Activated T-helper 1 cell treated with anti-CD3 and anti-CD28 coated beads, Interleukin-2, amount 50 U/mL, for 16 hours (primary cell): ENCODE data around the gene MYEOV.

Experiments
- DNase-seq, 2 donors: peaks; one replicate each; pipeline ENCODE4 v3.0.0-alpha.2; 2020; ENCODE audit warnings: low read depth in 1 of 2, low spot score in 1 of 2

The MYEOV gene

DNA sequence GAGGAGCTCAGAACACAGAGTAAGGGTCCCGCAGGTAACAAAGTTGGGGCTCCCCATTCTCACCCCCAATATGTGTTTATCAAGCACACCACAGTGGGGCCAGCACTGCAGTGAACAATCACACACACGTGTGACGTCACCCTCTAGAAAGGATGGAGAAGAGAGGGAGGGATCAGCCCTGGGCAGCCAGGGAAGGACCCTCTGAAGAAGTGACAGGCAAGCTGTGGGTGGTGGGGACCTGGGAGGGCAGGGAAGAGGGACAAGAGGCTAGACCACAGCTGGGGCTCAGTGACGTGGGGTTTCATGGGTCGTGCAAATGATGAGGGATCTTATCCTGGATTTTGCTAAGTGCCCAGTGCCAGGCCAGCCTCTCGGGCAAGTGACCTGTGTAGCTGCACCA, 28.7 kb upstream of the MYEOV start:
- no peak for DNase-seq

- DNase-seq, result no peak
These were observed 27.9 kb upstream of the MYEOV start for GRCh38 chr11:69265911-69266510.

- no peak for DNase-seq
These were observed 26.6 kb upstream of the MYEOV start for GRCh38 chr11:69267395-69267805.

DNA sequence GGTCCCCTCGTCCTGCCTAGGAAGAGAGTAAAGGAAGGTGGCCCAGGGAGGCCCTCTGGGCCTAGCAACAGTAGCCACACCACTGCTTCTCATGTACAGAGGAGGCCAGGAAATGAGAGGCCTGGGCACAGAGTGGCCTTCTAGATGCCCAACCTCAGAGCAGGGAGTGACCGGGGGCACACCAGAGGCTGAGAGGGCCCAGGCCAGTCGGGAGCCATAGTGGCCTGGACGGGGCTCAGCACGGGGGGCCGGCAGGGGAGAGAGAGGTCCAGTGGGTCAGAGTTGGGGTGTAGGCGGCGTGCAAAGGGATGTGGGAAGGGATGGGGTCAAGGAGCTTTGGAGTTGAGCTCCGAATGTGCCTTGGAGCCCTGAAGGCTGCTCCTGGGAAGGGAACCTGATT, 25.0 kb upstream of the MYEOV start:
- no peak for DNase-seq

DNA sequence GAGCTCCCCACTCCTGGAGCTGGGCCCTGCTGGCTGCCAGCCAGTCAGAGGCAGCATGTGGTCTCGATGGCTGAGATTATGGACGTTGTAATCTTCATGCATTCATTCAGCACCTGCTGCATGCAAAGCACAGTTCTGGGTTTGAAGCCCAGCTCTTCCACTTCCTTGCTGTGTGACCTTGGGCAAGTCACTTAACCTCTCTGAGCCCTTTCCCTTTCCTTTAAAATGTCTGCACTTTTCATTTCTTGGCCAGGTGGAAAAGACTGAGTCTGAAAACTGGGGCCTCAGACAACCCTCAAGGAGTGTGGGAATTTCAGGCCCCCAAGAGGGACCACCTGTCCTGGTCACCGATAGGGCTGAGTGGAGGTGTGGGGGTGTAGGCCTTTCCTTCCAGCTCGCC, 24.6 kb upstream of the MYEOV start:
- DNase-seq, result no peak

DNA sequence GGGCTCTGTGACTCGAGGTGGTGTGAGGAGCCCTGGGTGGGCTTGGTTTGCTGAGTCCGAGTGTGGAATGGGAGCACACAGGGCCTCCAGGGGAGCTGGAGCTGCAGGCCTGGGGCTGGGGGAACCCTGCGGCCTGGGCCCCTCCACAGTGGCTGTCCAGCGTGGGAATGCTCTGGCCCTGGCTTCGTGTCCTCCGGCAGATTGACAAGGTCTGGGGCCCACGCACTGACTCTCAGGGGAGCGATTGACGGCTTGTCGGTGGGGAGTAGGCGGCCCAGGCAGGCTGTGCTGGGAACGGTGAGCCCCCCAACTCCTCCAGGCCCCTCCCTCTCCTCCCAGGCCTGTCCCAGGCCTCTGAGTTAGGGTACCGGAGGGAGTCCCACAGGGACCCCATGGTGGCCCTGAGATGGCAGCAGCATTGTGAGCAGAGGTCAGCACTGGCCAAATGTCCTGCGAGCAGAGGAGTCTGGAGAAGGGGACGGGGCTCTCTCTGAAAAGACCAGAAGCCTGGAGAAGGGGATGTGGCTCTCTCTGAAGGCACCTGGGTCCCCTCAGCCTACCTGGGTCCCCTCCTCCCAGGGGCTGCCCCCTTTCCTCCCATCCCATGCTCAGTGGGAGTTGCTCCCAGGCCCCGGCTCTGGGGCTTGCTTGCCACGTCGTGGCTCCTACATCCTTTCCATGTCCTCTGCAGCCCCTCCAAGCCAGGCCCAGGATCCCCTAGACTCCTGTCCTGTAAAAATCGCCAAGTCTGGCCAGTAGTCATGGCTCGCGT, 23.8 kb upstream of the MYEOV start:
- DNase-seq, result no peak

DNA sequence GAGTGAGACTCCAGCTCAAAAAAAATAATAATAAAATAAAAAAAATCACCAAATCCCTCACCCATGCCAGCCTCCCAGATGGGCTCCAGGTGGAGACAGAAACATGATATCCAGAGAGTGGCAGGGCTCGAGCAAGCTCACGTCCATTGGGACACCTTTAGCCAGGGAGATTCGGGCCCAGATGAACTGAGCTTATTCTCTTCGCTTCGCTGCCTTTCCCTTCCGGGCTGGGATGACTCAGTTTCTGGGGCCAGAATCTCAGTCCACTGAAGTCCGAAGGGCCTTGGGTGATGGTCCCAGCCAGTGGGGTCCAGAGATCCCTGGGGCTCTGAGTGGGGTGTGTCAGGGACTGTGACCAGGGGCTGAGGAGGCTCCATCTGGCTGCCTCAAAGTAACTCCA, 23.0 kb upstream of the MYEOV start:
- no peak for DNase-seq

DNA sequence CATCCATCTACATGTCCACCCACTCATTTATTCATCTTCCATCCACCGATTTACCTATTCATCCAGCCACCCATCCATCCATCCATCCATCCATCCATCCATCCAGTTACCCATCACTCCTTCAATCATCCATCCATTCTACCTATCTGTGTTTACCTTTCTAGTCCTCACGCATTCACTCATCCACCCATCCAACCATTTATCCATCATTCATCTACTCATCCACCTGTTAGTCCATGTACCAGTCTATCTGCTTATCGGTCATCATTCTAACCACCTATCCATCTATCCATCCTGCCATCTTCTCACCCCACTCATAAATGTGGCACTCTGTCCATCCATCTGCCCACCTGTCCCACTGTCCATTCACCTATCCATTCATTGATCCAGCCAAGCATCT, 21.9 kb upstream of the MYEOV start:
- no peak for DNase-seq

- no peak for DNase-seq
These were observed 21.0 kb upstream of the MYEOV start for GRCh38 chr11:69272831-69273485.

DNA sequence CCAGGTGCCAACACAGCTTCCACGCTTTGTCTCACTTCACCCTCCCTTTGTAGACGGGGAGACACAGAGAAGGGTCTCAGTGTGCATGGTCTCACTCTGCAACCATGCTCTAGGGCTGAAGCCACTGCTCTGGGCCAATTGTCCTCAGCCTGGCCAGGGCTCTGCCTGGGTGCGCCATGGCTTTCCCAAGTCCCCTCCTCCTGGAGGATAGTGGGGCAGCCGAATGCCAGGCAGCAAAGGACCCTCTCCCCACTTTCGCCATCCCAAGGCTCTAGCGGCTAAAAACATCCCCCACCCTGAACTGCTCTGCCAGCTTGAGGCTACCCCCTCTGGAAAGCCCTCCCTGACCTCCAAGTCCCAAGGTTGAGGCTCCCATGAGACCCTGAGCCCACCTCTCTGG, 20.4 kb upstream of the MYEOV start:
- no peak for DNase-seq

DNA sequence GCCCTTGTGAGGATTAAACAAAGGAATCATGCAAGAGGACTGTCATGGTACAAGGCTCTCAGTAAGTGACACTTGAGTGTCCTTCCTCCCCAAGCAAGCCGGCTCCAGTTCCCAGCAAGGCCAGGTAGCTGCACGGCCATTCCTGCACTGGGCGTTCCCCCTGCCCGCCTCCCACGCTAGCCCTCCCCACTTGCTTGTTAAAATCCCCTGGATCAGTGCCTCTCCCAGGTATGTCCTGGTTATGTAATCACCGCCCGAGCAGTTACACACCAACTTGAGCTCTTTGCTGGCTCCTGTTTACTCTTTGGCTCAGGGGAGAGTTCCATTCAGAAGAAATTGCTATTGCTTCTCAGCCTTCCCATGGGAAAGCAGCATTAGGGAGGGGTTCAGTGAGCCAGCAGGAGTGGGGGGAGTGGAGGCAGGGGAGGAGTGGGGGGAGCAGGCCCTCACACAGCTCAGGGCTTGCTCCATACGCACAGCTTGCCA, 19.4 kb upstream of the MYEOV start:
- DNase-seq, result no peak

DNA sequence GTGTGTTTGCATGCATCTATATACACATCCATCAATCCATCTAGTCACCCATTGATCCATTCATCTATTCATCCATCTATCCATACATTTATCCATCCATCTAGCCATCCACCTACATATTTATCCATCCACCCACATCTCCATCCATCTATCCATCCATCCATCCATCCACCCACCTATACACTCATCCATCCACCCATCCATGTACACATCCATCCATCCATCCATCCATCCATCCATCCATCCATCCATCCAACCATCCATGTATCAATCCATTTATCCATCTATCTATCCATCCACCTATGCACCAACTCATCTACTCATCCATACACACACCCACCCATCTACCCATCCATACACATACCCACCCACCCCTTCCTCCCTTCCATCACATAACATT, 18.8 kb upstream of the MYEOV start:
- no peak for DNase-seq

DNA sequence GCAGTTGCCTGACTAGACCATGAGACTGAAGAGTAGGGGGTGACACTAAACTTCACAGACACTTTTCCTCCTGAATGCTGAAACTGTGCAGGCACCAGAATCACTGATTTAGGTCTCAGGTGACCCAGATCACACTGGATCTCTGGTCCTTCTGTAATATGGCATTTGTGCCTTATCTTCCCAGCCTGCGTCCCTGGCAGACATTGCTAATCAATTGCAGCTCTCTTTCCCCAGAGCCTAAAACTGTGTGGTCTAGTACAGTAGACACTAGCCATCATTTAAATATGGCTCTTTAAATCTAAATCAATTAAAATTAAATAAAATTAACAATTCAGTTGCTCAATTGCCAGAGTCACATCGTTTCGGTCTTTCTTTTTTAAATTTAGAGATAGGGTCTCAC, 17.8 kb upstream of the MYEOV start:
- DNase-seq, result no peak

DNA sequence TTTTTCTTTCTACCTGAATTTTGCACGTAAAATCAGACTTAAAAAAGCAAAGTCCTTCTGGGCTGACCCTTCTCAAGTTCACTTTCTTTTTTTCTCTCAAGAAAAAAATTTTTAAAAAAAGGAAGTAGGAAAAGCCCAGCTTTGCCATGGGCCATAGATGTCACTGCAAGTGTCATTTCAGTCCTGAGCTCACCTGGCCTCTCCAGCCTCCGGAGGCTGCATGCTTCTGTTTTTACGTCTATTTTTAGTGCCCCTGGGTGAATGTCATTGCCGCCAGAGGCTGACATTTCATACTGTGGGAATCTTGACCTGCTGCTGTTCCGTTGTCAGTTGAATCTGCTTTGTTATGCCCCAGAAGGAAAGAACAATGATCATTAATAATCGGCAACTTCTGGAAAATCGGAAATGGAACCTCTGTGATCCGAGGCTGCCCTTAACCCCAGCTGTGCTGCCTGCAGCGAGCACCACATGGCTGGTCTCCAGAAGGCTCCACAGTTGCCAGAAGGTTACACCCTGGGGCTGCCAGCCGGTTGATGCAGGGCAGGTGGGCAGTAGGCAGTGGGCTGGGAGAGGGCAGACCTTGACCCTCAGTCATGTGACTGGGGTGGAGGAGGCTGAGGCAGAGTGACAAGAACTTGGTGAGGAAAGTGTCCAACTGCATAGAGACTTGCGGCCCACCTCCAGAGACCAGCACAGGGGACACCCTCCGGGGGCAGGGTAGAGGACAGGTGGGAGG, 16.7 kb upstream of the MYEOV start:
- DNase-seq, result no peak

GRCh38 chr11:69278091-69278867, 15.7 kb upstream of the MYEOV start:
- DNase-seq, result no peak

DNA sequence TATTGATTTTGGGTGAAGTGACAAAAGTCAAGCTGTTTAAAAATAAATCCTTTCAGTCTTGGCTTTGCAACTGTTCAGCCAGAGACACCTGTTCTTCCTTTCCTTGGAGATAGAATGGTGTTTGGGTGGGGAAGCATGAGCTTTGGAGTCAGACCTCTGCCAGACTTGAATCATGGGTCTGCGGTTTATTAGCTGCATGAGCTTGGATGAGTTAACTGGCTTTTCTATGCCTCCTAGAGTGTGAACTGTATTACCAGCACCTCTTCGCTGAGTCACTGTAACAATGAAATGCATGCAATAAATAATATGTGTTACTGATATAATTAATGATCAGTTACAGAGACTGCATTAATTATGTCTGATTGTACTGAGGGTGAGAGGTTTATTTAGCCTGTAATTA, 13.5 kb upstream of the MYEOV start:
- no peak for DNase-seq

DNA sequence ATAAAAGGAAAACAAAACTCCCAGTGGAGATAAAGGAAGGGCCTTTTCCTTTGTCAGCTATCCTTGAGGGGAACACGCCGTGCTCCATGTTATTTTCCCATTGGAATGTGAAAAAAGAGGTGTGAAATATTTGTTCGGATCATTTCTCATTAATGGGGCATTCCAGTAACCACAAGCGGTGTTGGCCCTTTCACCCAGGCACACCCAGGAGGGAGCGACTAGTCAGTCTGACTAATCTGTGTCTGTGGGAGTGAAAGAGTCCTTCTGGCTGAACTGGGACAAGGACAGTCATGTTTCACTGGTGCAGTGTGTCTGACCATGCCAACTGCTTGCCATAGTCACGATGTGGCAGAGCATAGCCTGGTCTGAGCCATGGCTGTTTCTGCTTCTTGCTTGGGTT, 13.0 kb upstream of the MYEOV start:
- DNase-seq, result no peak

- no peak for DNase-seq
These were observed 10.5 kb upstream of the MYEOV start for GRCh38 chr11:69283446-69283845.

GRCh38 chr11:69284081-69284511, 9.9 kb upstream of the MYEOV start:
- no peak for DNase-seq

GRCh38 chr11:69285091-69285490, 8.9 kb upstream of the MYEOV start:
- no peak for DNase-seq

- DNase-seq, result no peak
These were observed 8.2 kb upstream of the MYEOV start for GRCh38 chr11:69285766-69286165.
